Measurements from ENCODE around the gene TAX1BP3. TPM values are rescaled to one million over a fixed set of nuclear protein-coding genes. Genes with fewer than 3 reads are reported as not detected.
A peak's percentile ranks its signal among the peaks of the same experiment; 100 is the strongest.
"Not testable (repeated sequence)": the region's sequence is repeated elsewhere in the genome, so short reads cannot be mapped to it uniquely, and the experiment has no call there.

The TAX1BP3 gene
- 55.6 TPM for polyA plus RNA-seq (2012; ENCODE audit: insufficient read depth, insufficient read length)

- peak; percentile 93 for DNase-seq (ENCODE audit: low read depth, low spot score)
- peak within 1 kb of the TSS; percentile 88 for H3K4me3 ChIP-seq (ENCODE audit: low read length)
These were observed at the start of gene TAX1BP3, which contains the start of gene EMC6 for GRCh38 chr17:3668279-3669084. Gene TAX1BP3 (minus strand): TSS chr17:3668578. CDS start chr17:3668526, 52 bp downstream. Gene EMC6 (plus strand): TSS chr17:3668812. CDS start chr17:3669147, 335 bp downstream.

- no peak overlapping the region for H3K4me3 ChIP-seq (ENCODE audit: low read length)
- DNase-seq (ENCODE audit: low read depth, low spot score): no peak
These were observed 46.9 kb upstream of the TAX1BP3 start for GRCh38 chr17:3715296-3715695.

- peak; percentile 80 for DNase-seq (ENCODE audit: low read depth, low spot score)
- no peak overlapping the region for H3K4me3 ChIP-seq (ENCODE audit: low read length)
These were observed 44.6 kb upstream of the TAX1BP3 start for GRCh38 chr17:3712811-3713463.

- H3K4me3 ChIP-seq (ENCODE audit: low read length): peak overlapping the region; percentile 30
- peak; percentile 95 for DNase-seq (ENCODE audit: low read depth, low spot score)
These were observed 42.6 kb upstream of the TAX1BP3 start for GRCh38 chr17:3710951-3711383.

- no peak overlapping the region for H3K4me3 ChIP-seq (ENCODE audit: low read length)
- DNase-seq (ENCODE audit: low read depth, low spot score): no peak
These were observed 40.0 kb upstream of the TAX1BP3 start for GRCh38 chr17:3708366-3708765.

- H3K4me3 ChIP-seq (ENCODE audit: low read length); DNase-seq (ENCODE audit: low read depth, low spot score): not testable (repeated sequence)
These were observed 37.3 kb upstream of the TAX1BP3 start for GRCh38 chr17:3705718-3705984.

GRCh38 chr17:3704931-3705717, 36.7 kb upstream of the TAX1BP3 start:
- H3K4me3 ChIP-seq (ENCODE audit: low read length): no peak overlapping the region
- no peak for DNase-seq (ENCODE audit: low read depth, low spot score)

- DNase-seq (ENCODE audit: low read depth, low spot score); H3K4me3 ChIP-seq (ENCODE audit: low read length): not testable (repeated sequence)
These were observed 33.7 kb upstream of the TAX1BP3 start for GRCh38 chr17:3702041-3702539.

GRCh38 chr17:3699951-3700350, 31.6 kb upstream of the TAX1BP3 start:
- H3K4me3 ChIP-seq (ENCODE audit: low read length): no peak overlapping the region
- no peak for DNase-seq (ENCODE audit: low read depth, low spot score)

GRCh38 chr17:3698139-3698538, 29.8 kb upstream of the TAX1BP3 start:
- H3K4me3 ChIP-seq (ENCODE audit: low read length): no peak overlapping the region
- no peak for DNase-seq (ENCODE audit: low read depth, low spot score)

- H3K4me3 ChIP-seq (ENCODE audit: low read length): no peak overlapping the region
- no peak for DNase-seq (ENCODE audit: low read depth, low spot score)
These were observed 28.7 kb upstream of the TAX1BP3 start for GRCh38 chr17:3697103-3697476.

GRCh38 chr17:3695723-3696411, 27.5 kb upstream of the TAX1BP3 start, which contains the start of gene P2RX5:
Gene P2RX5 (minus strand): TSS chr17:3696155. CDS start chr17:3696005, 150 bp downstream.
- peak; percentile 55 for DNase-seq (ENCODE audit: low read depth, low spot score)
- peak within 1 kb of the TSS; percentile 77 for H3K4me3 ChIP-seq (ENCODE audit: low read length)

GRCh38 chr17:3695129-3695722, 26.8 kb upstream of the TAX1BP3 start:
- no peak for DNase-seq (ENCODE audit: low read depth, low spot score)
- H3K4me3 ChIP-seq (ENCODE audit: low read length): peak overlapping the region; percentile 77

- H3K4me3 ChIP-seq (ENCODE audit: low read length): no peak overlapping the region
These were observed 25.5 kb upstream of the TAX1BP3 start for GRCh38 chr17:3693829-3694231.

GRCh38 chr17:3693141-3693540, 24.8 kb upstream of the TAX1BP3 start:
- no peak for DNase-seq (ENCODE audit: low read depth, low spot score)
- H3K4me3 ChIP-seq (ENCODE audit: low read length): no peak overlapping the region

More at GRCh38 chr17:3693829-3694231, 25.5 kb upstream of the TAX1BP3 start:
- no peak for DNase-seq (ENCODE audit: low read depth, low spot score)

GRCh38 chr17:3692346-3692745, 24.0 kb upstream of the TAX1BP3 start:
- no peak overlapping the region for H3K4me3 ChIP-seq (ENCODE audit: low read length)
- no peak for DNase-seq (ENCODE audit: low read depth, low spot score)

GRCh38 chr17:3691617-3692067, 23.3 kb upstream of the TAX1BP3 start:
- H3K4me3 ChIP-seq (ENCODE audit: low read length): no peak overlapping the region
- no peak for DNase-seq (ENCODE audit: low read depth, low spot score)

GRCh38 chr17:3690094-3690715, 21.8 kb upstream of the TAX1BP3 start:
- H3K4me3 ChIP-seq (ENCODE audit: low read length): no peak overlapping the region
- DNase-seq (ENCODE audit: low read depth, low spot score): no peak

All from Jurkat, Clone E6-1 (cell line).